ENCODE data around the gene SLC43A3. TPM values are rescaled to one million over a fixed set of nuclear protein-coding genes. Genes with fewer than 3 reads are reported as not detected.

Gene SLC43A3
- total and polyA plus RNA-seq, 2 of the 4 experiments (the other 2 are of a cell fraction) = 12.7 to 21.1 TPM

GRCh38 chr11:57476047-57476756 lies 49.3 kb upstream of the SLC43A3 start:
- Histone ChIP-seq H3K4me1 (ENCODE audit: control insufficient read depth, insufficient read depth, low read length) (no peaks in the 10 kb centered on the region), H3K9me3 (ENCODE audit: control insufficient read depth, insufficient read depth, low read length) (no peaks in the 10 kb centered on the region), H3K18ac (ENCODE audit: low read depth, low read length) (no peak overlapping the region), H3K27ac (ENCODE audit: insufficient read depth, low read length) (no peak overlapping the region), H4K8ac (ENCODE audit: low read depth in 2 of 2, low read length in 2 of 2) (no peak overlapping the region), H3K23ac (ENCODE audit: low read depth, low read length) (no peak overlapping the region), H3K14ac (replicated peaks; ENCODE audit: low read depth, low read length) (no peak overlapping the region), H4K20me1 (ENCODE audit: insufficient read depth, low read length) (no peaks in the 10 kb centered on the region; the same call in 1 of the 2 replicates), H2BK15ac (ENCODE audit: low read depth, low read length) (no peak overlapping the region), H2AFZ (replicated peaks; ENCODE audit: low read length, poor library complexity) (peak overlapping the region; percentile 84), H2BK20ac (ENCODE audit: low read depth, low read length) (no peak overlapping the region), H3K4me2 (ENCODE audit: low read depth, low read length) (peak overlapping the region; percentile 54; the same call in 1 of the 2 replicates), H4K91ac (ENCODE audit: insufficient read depth, low read depth, low read length) (no peak overlapping the region), H2BK5ac (ENCODE audit: low read depth, low read length, poor library complexity, severe bottlenecking) (no peak overlapping the region), H3K9ac (ENCODE audit: low read depth, low read length) (no peak overlapping the region), H3K79me1 (ENCODE audit: low read depth in 1 of 2, low read length in 2 of 2) (no peaks in the 10 kb centered on the region), H3K9me1 (ENCODE audit: insufficient read depth, low read length) (no peaks in the 10 kb centered on the region), H3K27me3 (ENCODE audit: control insufficient read depth, insufficient read depth, low read length) (peaks cover 37% of the 10 kb centered on the region), H2BK120ac (ENCODE audit: low read depth, low read length) (no peak overlapping the region), H3K4ac (ENCODE audit: low read depth, low read length) (no peak overlapping the region), H3K56ac (ENCODE audit: extremely low read depth, insufficient read depth, low read length) (no peak overlapping the region), H2AK5ac (ENCODE audit: low read depth, low read length) (no peak overlapping the region), H3K36me3 (ENCODE audit: control insufficient read depth, insufficient read depth, low read length) (no peaks in the 10 kb centered on the region), H3K4me3 (ENCODE audit: insufficient read depth, low read depth, low read length) (peak overlapping the region; percentile 30), H2AK9ac (replicated peaks; ENCODE audit: low read depth, low read length, poor library complexity) (peak overlapping the region; percentile 30), H4K5ac (ENCODE audit: low read depth, low read length) (no peak overlapping the region)
- ChIA-PET POLR2A (ENCODE audit: unreplicated experiment) (no interaction called here), CTCF (interaction anchor here (0.6 to 1.5 kb wide), 4 partner anchors 17 to 168 kb away, joined by 3 to 7 read pairs (median 4); no protein-coding TSS in a partner anchor)
- BruUV-seq (replicated peaks) = no TSS peak
- 7% methylated on average over 34 of the region's 80 CpGs; no CpG with 5 or more reads in 1 of the 2 experiments for WGBS, 2 experiments (ENCODE audit: extremely low coverage in 2 of 2, insufficient read length in 1 of 2)
- in situ Hi-C loops (cut with MboI; ENCODE audit: low sequenced_read_pairs) (loop anchor here (25.0 kb wide), 1 partner anchor 1036 kb away; the partner anchor contains the start of gene OR5B21), dilution Hi-C loops (cut with HindIII; ENCODE audit: low sequenced_read_pairs, unreplicated experiment) (no loop called here), intact Hi-C loops (cut with micrococcal nuclease) (no loop called here)
- TF ChIP-seq CEBPB (IDR thresholded peaks at IDR 0.05; ENCODE audit: low read depth, low read length) = no peak
- TF ChIP-seq SMC3 (IDR thresholded peaks at IDR 0.05; ENCODE audit: low read depth, low read length) = no peak
- TF ChIP-seq CTCF (conservative IDR thresholded peaks at IDR 0.05; ENCODE audit: low read depth, low read length) = no peak
- no peak for TF ChIP-seq FOS (IDR thresholded peaks at IDR 0.05; ENCODE audit: low read depth, low read length)
- no peak for TF ChIP-seq RFX5 (IDR thresholded peaks at IDR 0.05; ENCODE audit: low read depth, low read length)
- no peak for TF ChIP-seq RAD21 (IDR thresholded peaks at IDR 0.05; ENCODE audit: low read length)
- TF ChIP-seq, protein P1, sequence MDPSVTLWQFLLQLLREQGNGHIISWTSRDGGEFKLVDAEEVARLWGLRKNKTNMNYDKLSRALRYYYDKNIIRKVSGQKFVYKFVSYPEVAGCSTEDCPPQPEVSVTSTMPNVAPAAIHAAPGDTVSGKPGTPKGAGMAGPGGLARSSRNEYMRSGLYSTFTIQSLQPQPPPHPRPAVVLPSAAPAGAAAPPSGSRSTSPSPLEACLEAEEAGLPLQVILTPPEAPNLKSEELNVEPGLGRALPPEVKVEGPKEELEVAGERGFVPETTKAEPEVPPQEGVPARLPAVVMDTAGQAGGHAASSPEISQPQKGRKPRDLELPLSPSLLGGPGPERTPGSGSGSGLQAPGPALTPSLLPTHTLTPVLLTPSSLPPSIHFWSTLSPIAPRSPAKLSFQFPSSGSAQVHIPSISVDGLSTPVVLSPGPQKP (IDR thresholded peaks at IDR 0.05; ENCODE audit: borderline replicate concordance, low read depth, low read length) = no peak
- no peak for TF ChIP-seq BHLHE40 (IDR thresholded peaks at IDR 0.05; ENCODE audit: low read depth, low read length)
- TF ChIP-seq CHD1 (IDR thresholded peaks at IDR 0.05; ENCODE audit: low read depth, low read length) = no peak
- TF ChIP-seq MAZ (IDR thresholded peaks at IDR 0.05; ENCODE audit: borderline replicate concordance, low read depth, low read length) = no peak
- no peak for TF ChIP-seq NFE2L2 (IDR thresholded peaks at IDR 0.05; ENCODE audit: low read depth, low read length)
- ATAC-seq (ENCODE audit: low read depth) (peak; percentile 33), DNase-seq (no peak)

Measured in IMR-90 (cell line).